Body of pancreas (tissue), 4 donors: ENCODE data around the gene FADS3. TPM values are rescaled to one million over a fixed set of nuclear protein-coding genes. Genes with fewer than 3 reads are reported as not detected.

Experiments
- ATAC-seq: fragments of 150-250 bp; one replicate; pipeline ENCODE4 v1.9.1; 2016
- DNase-seq, 4 donors: peaks; one replicate each; pipeline ENCODE4 v3.0.0-alpha.2; 2019
- H3K27ac ChIP-seq, 4 donors: fragments of 200-600 bp; sonication (generic); 1 replicate in 3 of 4; 2 replicates in 1 of 4; pipeline versions ENCODE4 v1.5.1 to v1.6.1; 2016 to 2019; ENCODE audit warnings: mild to moderate bottlenecking in 1 of 4, mixed read lengths in 1 of 4, moderate library complexity in 1 of 4
- H3K27me3 ChIP-seq, 2 donors: fragments of 200-600 bp; sonication (generic); one replicate each; pipeline ENCODE4 v1.6.0; 2016; ENCODE audit warnings: mild to moderate bottlenecking in 1 of 2
- H3K36me3 ChIP-seq, 2 donors: fragments of 200-600 bp; sonication (generic); replicated peaks in 1 of 2; 2 replicates each; pipeline ENCODE4 v1.5.1; 2016; ENCODE audit warnings: low read depth in 2 of 2; ENCODE audit not compliant: insufficient read depth in 1 of 2
- H3K4me1 ChIP-seq: fragments of 200-600 bp; sonication (generic); one replicate; pipeline ENCODE4 v1.6.0; 2016
- H3K4me3 ChIP-seq, 2 donors: fragments of 200-600 bp; sonication (generic); 1 replicate in 1 of 2; 2 replicates in 1 of 2; pipeline ENCODE4 v1.5.1; 2016 to 2019
- H3K9me3 ChIP-seq, 3 donors: fragments of 200-600 bp; sonication (generic); 1 replicate in 2 of 3; 2 replicates in 1 of 3; pipeline ENCODE4 v1.5.1; 2016
- POLR2A ChIP-seq, 3 donors: fragments of 450-650 bp; IDR thresholded peaks; one replicate each; pipeline ENCODE4 v1.6.1; 2016; ENCODE audit warnings: antibody characterized with exemption in 3 of 3, mild to moderate bottlenecking in 2 of 3
- WGBS, 2 donors: methylation state at CpG; one replicate each; pipeline ENCODE4 v1.1.5; 2017; 5-methylcytosine and 5-hydroxymethylcytosine counted together
- intact Hi-C: fragments of 100-400 bp; cut with DNase I; formaldehyde crosslinking; loops from one replicate; pipeline ENCODE4 v1.15.1; 2023
- total RNA-seq, 2 donors: library from RNA; depleted of rRNA; stranded (reverse); fragments of >200 nt; gene quantifications; one replicate each; pipeline ENCODE4 v1.1.0, GENCODE V29; 2016
- TF ChIP-seq, protein P1 (sequence below), 7 experiments: fragments of 450-650 bp in 4 of 7; fragments of 200-600 bp in 3 of 7; sonication (generic) in 3 of 7; IDR thresholded peaks; one replicate each; pipeline ENCODE4 v1.5.1; 2016 to 2019; ENCODE audit warnings: antibody characterized with exemption in 7 of 7

FADS3 gene
- total RNA-seq, 2 donors from 2014 or later = 30.9 to 33.0 TPM

DNA sequence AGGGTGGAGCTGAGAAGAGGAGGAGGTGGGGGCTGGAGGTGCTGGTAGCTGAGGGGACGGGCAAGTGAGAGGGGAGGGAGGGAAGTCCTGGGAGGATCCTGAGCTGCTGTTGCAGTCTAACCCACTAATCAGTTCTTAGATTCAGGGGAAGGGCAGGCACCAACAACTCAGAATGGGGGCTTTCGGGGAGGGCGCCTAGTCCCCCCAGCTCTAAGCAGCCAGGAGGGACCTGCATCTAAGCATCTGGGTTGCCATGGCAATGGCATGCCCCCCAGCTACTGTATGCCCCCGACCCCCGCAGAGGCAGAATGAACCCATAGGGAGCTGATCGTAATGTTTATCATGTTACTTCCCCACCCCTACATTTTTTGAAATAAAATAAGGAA is 24.4 kb downstream of the FADS3 start:
- no peak overlapping the region for H3K27ac ChIP-seq
- no peak for DNase-seq
- H3K36me3 ChIP-seq = no peaks in the 10 kb centered on the region
- ATAC-seq = no peak
- H3K4me1 ChIP-seq = no peaks in the 10 kb centered on the region
- H3K27me3 ChIP-seq = no peaks in the 10 kb centered on the region
- H3K4me3 ChIP-seq = no peak overlapping the region
- intact Hi-C loops = no loop called here
- WGBS, 2 donors = 84 to 91% methylated on average over 6 of the region's 6 CpGs
- no peak for TF ChIP-seq POLR2A (IDR thresholded peaks at IDR 0.05)
- TF ChIP-seq, protein P1, sequence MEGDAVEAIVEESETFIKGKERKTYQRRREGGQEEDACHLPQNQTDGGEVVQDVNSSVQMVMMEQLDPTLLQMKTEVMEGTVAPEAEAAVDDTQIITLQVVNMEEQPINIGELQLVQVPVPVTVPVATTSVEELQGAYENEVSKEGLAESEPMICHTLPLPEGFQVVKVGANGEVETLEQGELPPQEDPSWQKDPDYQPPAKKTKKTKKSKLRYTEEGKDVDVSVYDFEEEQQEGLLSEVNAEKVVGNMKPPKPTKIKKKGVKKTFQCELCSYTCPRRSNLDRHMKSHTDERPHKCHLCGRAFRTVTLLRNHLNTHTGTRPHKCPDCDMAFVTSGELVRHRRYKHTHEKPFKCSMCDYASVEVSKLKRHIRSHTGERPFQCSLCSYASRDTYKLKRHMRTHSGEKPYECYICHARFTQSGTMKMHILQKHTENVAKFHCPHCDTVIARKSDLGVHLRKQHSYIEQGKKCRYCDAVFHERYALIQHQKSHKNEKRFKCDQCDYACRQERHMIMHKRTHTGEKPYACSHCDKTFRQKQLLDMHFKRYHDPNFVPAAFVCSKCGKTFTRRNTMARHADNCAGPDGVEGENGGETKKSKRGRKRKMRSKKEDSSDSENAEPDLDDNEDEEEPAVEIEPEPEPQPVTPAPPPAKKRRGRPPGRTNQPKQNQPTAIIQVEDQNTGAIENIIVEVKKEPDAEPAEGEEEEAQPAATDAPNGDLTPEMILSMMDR (IDR thresholded peaks at IDR 0.05) = no peak
- H3K9me3 ChIP-seq = no peaks in the 10 kb centered on the region

GRCh38 chr11:61866231-61866957 is 25.0 kb downstream of the FADS3 start:
- TF ChIP-seq POLR2A (IDR thresholded peaks at IDR 0.05) = no peak
- TF ChIP-seq, protein P1 (IDR thresholded peaks at IDR 0.05) = no peak
- H3K4me3 ChIP-seq = no peak overlapping the region
- no peak for DNase-seq
- intact Hi-C loops = no loop called here
- no peak for ATAC-seq
- no peak overlapping the region for H3K27ac ChIP-seq
- no peaks in the 10 kb centered on the region for H3K27me3 ChIP-seq
- no peaks in the 10 kb centered on the region for H3K9me3 ChIP-seq
- H3K36me3 ChIP-seq = no peaks in the 10 kb centered on the region
- H3K4me1 ChIP-seq = no peaks in the 10 kb centered on the region
- 77 to 86% methylated on average over 8 to 18 of the region's 18 CpGs for WGBS, 2 donors

DNA sequence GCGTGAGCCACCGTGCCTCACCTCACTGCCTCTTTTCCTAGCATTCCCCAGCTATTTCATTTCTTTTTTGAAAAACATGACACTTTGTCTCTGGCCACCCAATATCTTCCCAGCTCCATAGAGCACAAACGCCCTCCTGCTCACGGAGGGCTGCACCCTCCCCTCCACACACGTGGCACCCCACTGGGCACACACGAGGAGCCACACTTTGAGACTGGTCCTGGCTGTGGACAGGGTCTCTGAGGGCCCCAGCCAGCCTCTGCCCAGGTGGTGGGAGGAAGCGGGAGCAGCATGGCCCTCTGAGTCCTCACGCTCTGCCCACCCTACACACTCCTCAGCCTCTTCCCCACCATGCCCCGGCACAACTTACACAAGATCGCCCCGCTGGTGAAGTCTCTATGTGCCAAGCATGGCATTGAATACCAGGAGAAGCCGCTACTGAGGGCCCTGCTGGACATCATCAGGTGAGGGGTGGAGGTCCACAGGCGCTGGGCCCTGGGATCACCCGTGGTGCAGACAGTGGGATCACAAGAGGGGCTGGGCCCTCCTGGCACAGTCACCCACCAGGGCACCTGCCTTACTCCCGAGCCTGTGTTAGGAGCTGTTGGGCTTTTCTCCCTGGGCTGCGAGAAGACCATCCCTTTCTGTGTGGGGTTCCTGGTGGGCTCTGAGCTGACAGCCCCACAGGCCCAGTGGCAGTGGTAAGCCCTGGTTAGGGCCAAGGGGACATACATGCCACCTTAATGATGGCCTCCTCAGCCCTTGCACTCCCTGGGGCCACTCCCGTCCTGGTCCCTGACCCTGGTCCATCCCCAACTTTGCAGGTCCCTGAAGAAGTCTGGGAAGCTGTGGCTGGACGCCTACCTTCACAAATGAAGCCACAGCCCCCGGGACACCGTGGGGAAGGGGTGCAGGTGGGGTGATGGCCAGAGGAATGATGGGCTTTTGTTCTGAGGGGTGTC is 26.2 kb downstream of the FADS3 start:
- intact Hi-C loops = no loop called here
- no peaks in the 10 kb centered on the region for H3K9me3 ChIP-seq
- no peak overlapping the region for H3K27ac ChIP-seq
- DNase-seq = no peak
- 91 to 95% methylated on average over 12 to 20 of the region's 20 CpGs for WGBS, 2 donors
- H3K4me1 ChIP-seq = peaks cover 6% of the 10 kb centered on the region
- ATAC-seq = no peak
- no peak for TF ChIP-seq POLR2A (IDR thresholded peaks at IDR 0.05)
- TF ChIP-seq, protein P1 (IDR thresholded peaks at IDR 0.05) = no peak
- H3K27me3 ChIP-seq = no peaks in the 10 kb centered on the region
- no peaks in the 10 kb centered on the region for H3K36me3 ChIP-seq
- H3K4me3 ChIP-seq = no peak overlapping the region

- H3K4me3 ChIP-seq = no peak overlapping the region
- no peak for DNase-seq
- no peaks in the 10 kb centered on the region for H3K36me3 ChIP-seq
- ATAC-seq = no peak
- no peaks in the 10 kb centered on the region for H3K9me3 ChIP-seq
- intact Hi-C loops = no loop called here
- no peak for TF ChIP-seq POLR2A (IDR thresholded peaks at IDR 0.05)
- 82 to 93% methylated on average over 1 to 13 of the region's 13 CpGs for WGBS, 2 donors
- H3K27me3 ChIP-seq = no peaks in the 10 kb centered on the region
- H3K4me1 ChIP-seq = peaks cover 7% of the 10 kb centered on the region
- no peak overlapping the region for H3K27ac ChIP-seq
Observed at GRCh38 chr11:61863548-61864081, 27.7 kb downstream of the FADS3 start.
